Measurements from ENCODE around the gene TXNRD2.
"Not testable (repeated sequence)": the region's sequence is repeated elsewhere in the genome, so short reads cannot be mapped to it uniquely, and the experiment has no call there.

The TXNRD2 gene

GRCh38 chr22:19919701-19920363 lies 21.8 kb downstream of the TXNRD2 start:
- no peak for DNase-seq

GRCh38 chr22:19918332-19919106 lies 23.1 kb downstream of the TXNRD2 start:
- no peak for DNase-seq

- no peak for DNase-seq
Observed at GRCh38 chr22:19917389-19918138, 24.1 kb downstream of the TXNRD2 start.

GRCh38 chr22:19916941-19917340 lies 24.7 kb downstream of the TXNRD2 start:
- no peak for DNase-seq

- DNase-seq = no peak
Observed at GRCh38 chr22:19916006-19916405, 25.6 kb downstream of the TXNRD2 start.

GRCh38 chr22:19915287-19915954 lies 26.2 kb downstream of the TXNRD2 start:
- no peak for DNase-seq

GRCh38 chr22:19914201-19914943 lies 27.2 kb downstream of the TXNRD2 start:
- no peak for DNase-seq

- no peak for DNase-seq
Observed at GRCh38 chr22:19913337-19913936, 28.2 kb downstream of the TXNRD2 start.

- no peak for DNase-seq
Observed at GRCh38 chr22:19912271-19912999, 29.2 kb downstream of the TXNRD2 start.

- DNase-seq = no peak
Observed at GRCh38 chr22:19911540-19912270, 29.9 kb downstream of the TXNRD2 start.

GRCh38 chr22:19910180-19910744 lies 31.4 kb downstream of the TXNRD2 start:
- DNase-seq = no peak

GRCh38 chr22:19909350-19910179 lies 32.1 kb downstream of the TXNRD2 start:
- peak; percentile 87 for DNase-seq

- not testable (repeated sequence) for DNase-seq
Observed at GRCh38 chr22:19907902-19908301, 33.7 kb downstream of the TXNRD2 start.

GRCh38 chr22:19906864-19907263 lies 34.8 kb downstream of the TXNRD2 start:
- not testable (repeated sequence) for DNase-seq

- no peak for DNase-seq
Observed at GRCh38 chr22:19905347-19906276, 36.0 kb downstream of the TXNRD2 start.

- no peak for DNase-seq
Observed at GRCh38 chr22:19904935-19905334, 36.7 kb downstream of the TXNRD2 start.

GRCh38 chr22:19904174-19904856 lies 37.3 kb downstream of the TXNRD2 start:
- DNase-seq = no peak
